GM12878 (cell line): Measurements from ENCODE around the gene LIMS2. TPM values are rescaled to one million over a fixed set of nuclear protein-coding genes. Genes with fewer than 3 reads are reported as not detected.

Experiments
- ATAC-seq: fragments of 200-7000 bp; cut with Tn5 transposase; 3 replicates; pipeline ENCODE4 v1.9.1; 2020; ENCODE audit warnings: mild to moderate bottlenecking, moderate library complexity
- BruUV-seq: library from RNA; stranded (reverse); fragments of 400-500 nt; replicated peaks from 2 replicates; lab custom pipeline; 2021; lab: Mats Ljungman, UMichigan
- CTCF ChIA-PET: fragments of 300-600 bp; sonication (Branson Sonifier 250); formaldehyde crosslinking; extraction: SDS; loops from one replicate; lab custom pipeline; 2021; ENCODE audit warnings: inconsistent platforms; lab: Yijun Ruan, JAX
- POLR2A ChIA-PET: fragments of 350-600 bp; formaldehyde crosslinking; extraction: SDS; loops from one replicate; lab custom pipeline; 2021; ENCODE audit warnings: inconsistent platforms; lab: Charles Lee
- RAD21 ChIA-PET: fragments of 300-600 bp; sonication (Branson Sonifier 250); formaldehyde crosslinking; loops from one replicate; lab custom pipeline; 2023; ENCODE audit warnings: antibody characterized with exemption; ENCODE audit not compliant: unreplicated experiment; lab: Charles Lee
- SMC1A ChIA-PET: fragments of 300-600 bp; sonication (Branson Sonifier 250); formaldehyde crosslinking; loops from one replicate; lab custom pipeline; 2023; ENCODE audit not compliant: unreplicated experiment, uncharacterized antibody; lab: Charles Lee
- DNase-seq: peaks from one replicate; pipeline ENCODE4 v3.0.0-alpha.2; 2011; ENCODE audit warnings: low read depth, low spot score
- FAIRE-seq: peaks from 3 replicates; lab custom pipeline; 2011; peaks lifted over from hg19 to GRCh38; lab: Jason Lieb, UNC
- H2AFZ ChIP-seq: 2 replicates; pipeline ENCODE4 v1.6.0; 2011; ENCODE audit warnings: low read depth, low read length, control low read depth; ENCODE audit not compliant: control insufficient read depth
- H3K27ac ChIP-seq: 2 replicates; pipeline ENCODE4 v1.5.1; 2011; ENCODE audit warnings: control low read depth; ENCODE audit not compliant: control insufficient read depth, insufficient read depth
- H3K27me3 ChIP-seq, 2 experiments: replicated peaks in 1 of 2; 2 replicates each; pipeline versions ENCODE4 v1.6.0 to v1.6.1; 2011; ENCODE audit warnings: low read length in 1 of 2; ENCODE audit not compliant: control insufficient read depth in 2 of 2, insufficient read depth in 2 of 2
- H3K36me3 ChIP-seq, 2 experiments: 2 replicates each; pipeline ENCODE4 v1.5.1; 2011; ENCODE audit warnings: low read length in 1 of 2; ENCODE audit not compliant: control insufficient read depth in 2 of 2, insufficient read depth in 2 of 2
- H3K4me1 ChIP-seq: 2 replicates; pipeline ENCODE4 v1.6.1; 2011; ENCODE audit warnings: mild to moderate bottlenecking, low read length, moderate library complexity, mixed read lengths; ENCODE audit not compliant: control insufficient read depth, insufficient read depth
- H3K4me2 ChIP-seq: 2 replicates; pipeline ENCODE4 v1.6.0; 2011; ENCODE audit warnings: control low read depth; ENCODE audit not compliant: control insufficient read depth, insufficient read depth
- H3K4me3 ChIP-seq: fragments of 200-600 bp; sonication (generic); 2 replicates; pipeline ENCODE4 v1.5.1; 2016
- H3K79me2 ChIP-seq: 2 replicates; pipeline ENCODE4 v1.6.0; 2011; ENCODE audit warnings: low read length; ENCODE audit not compliant: control insufficient read depth, insufficient read depth
- H3K9ac ChIP-seq: 2 replicates; pipeline ENCODE4 v1.8.0; 2011; ENCODE audit warnings: low read length, control low read depth, mixed read lengths; ENCODE audit not compliant: control insufficient read depth, insufficient read depth
- H3K9me3 ChIP-seq: replicated peaks from 3 replicates; pipeline ENCODE4 v1.5.1; 2011; ENCODE audit warnings: mild to moderate bottlenecking, low read length; ENCODE audit not compliant: control insufficient read depth, insufficient read depth
- H4K20me1 ChIP-seq: 2 replicates; pipeline ENCODE4 v1.6.0; 2011; ENCODE audit not compliant: control insufficient read depth, insufficient read depth
- CHD1 ChIP-seq: IDR thresholded peaks from 2 replicates; pipeline ENCODE4 v1.6.1; 2012; ENCODE audit warnings: low read depth, low read length, improper control_type of control experiment
- DPF2 ChIP-seq: fragments of 450-650 bp; IDR thresholded peaks from 2 replicates; pipeline ENCODE4 v1.6.1; 2017; ENCODE audit warnings: mild to moderate bottlenecking
- PAX5 ChIP-seq: IDR thresholded peaks from 2 replicates; pipeline ENCODE4 v1.6.1; 2011; ENCODE audit warnings: low read depth, low read length, borderline replicate concordance
- STAT1 ChIP-seq: fragments of 450-650 bp; conservative IDR thresholded peaks from 2 replicates; pipeline ENCODE4 v1.6.1; 2014; ENCODE audit warnings: antibody characterized with exemption, mild to moderate bottlenecking
- ZBTB33 ChIP-seq: fragments of 450-650 bp; IDR thresholded peaks from 2 replicates; pipeline ENCODE4 v1.6.1; 2017; ENCODE audit warnings: mild to moderate bottlenecking
- WGBS: methylation state at CpG from one replicate; pipeline ENCODE4 v1.1.6; 2016; ENCODE audit warnings: low lambda C conversion rate; ENCODE audit not compliant: insufficient replicate concordance, insufficient coverage; ENCODE audit errors: missing lambda C conversion rate; 5-methylcytosine and 5-hydroxymethylcytosine counted together
- in situ Hi-C: fragments of 300-500 bp; cut with MboI; formaldehyde crosslinking; loops from 9 replicates; pipeline ENCODE4 v1.14.3; 2018; ENCODE audit warnings: mixed read lengths
- intact Hi-C: fragments of 100-400 bp; cut with micrococcal nuclease; formaldehyde crosslinking; loops from one replicate; pipeline ENCODE4 v1.14.2; 2022; ENCODE audit not compliant: unreplicated experiment
- polyA plus RNA-seq, 11 experiments: library from polyadenylated mRNA; depleted of rRNA in 4 of 11; unstranded in 6 of 11; stranded (reverse) in 5 of 11; fragments of >200 nt; fragmentation: Nextera tagmentation in 4 of 11; fragmentation: Illumina TruSeq in 1 of 11; extraction: Ambion mirVana in 4 of 11; extraction: Trizol in 1 of 11; gene quantifications; 1 replicate in 1 of 11; 2 replicates in 10 of 11; pipeline versions ENCODE4 v1.2.1 to v1.2.3, GENCODE V29; 2011 to 2016; ENCODE audit warnings: inconsistent platforms in 2 of 11, missing spikeins in 2 of 11, low read depth in 1 of 11
- total RNA-seq, 4 experiments: library from RNA; depleted of rRNA in 3 of 4; stranded (reverse); fragments of >200 nt in 3 of 4; fragmentation: Illumina TruSeq in 1 of 4; extraction: Trizol in 1 of 4; gene quantifications; 2 replicates each; pipeline versions ENCODE4 v1.2.1 to v1.2.3, GENCODE V29; 2013 to 2021
- TF ChIP-seq, protein P1 (sequence below): fragments of 450-650 bp; IDR thresholded peaks from 2 replicates; pipeline ENCODE4 v1.6.1; 2017; ENCODE audit warnings: antibody characterized with exemption, mild to moderate bottlenecking, moderate library complexity

The LIMS2 gene
- total and polyA plus RNA-seq, 10 of the 15 experiments (the other 5 are each of a cell fraction or from before 2014, with no cell fraction given) = 0.06 to 0.81 (median 0.16) TPM; not detected in 2

- TF ChIP-seq, protein P1, sequence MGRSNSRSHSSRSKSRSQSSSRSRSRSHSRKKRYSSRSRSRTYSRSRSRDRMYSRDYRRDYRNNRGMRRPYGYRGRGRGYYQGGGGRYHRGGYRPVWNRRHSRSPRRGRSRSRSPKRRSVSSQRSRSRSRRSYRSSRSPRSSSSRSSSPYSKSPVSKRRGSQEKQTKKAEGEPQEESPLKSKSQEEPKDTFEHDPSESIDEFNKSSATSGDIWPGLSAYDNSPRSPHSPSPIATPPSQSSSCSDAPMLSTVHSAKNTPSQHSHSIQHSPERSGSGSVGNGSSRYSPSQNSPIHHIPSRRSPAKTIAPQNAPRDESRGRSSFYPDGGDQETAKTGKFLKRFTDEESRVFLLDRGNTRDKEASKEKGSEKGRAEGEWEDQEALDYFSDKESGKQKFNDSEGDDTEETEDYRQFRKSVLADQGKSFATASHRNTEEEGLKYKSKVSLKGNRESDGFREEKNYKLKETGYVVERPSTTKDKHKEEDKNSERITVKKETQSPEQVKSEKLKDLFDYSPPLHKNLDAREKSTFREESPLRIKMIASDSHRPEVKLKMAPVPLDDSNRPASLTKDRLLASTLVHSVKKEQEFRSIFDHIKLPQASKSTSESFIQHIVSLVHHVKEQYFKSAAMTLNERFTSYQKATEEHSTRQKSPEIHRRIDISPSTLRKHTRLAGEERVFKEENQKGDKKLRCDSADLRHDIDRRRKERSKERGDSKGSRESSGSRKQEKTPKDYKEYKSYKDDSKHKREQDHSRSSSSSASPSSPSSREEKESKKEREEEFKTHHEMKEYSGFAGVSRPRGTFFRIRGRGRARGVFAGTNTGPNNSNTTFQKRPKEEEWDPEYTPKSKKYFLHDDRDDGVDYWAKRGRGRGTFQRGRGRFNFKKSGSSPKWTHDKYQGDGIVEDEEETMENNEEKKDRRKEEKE = no peak
- TF ChIP-seq CHD1 = no peak
- no peak for TF ChIP-seq PAX5
- TF ChIP-seq DPF2 = no peak
- no peak for TF ChIP-seq STAT1
Observed at GRCh38 chr2:127593228-127594115, 81.9 kb downstream of the LIMS2 start (continued).

DNA sequence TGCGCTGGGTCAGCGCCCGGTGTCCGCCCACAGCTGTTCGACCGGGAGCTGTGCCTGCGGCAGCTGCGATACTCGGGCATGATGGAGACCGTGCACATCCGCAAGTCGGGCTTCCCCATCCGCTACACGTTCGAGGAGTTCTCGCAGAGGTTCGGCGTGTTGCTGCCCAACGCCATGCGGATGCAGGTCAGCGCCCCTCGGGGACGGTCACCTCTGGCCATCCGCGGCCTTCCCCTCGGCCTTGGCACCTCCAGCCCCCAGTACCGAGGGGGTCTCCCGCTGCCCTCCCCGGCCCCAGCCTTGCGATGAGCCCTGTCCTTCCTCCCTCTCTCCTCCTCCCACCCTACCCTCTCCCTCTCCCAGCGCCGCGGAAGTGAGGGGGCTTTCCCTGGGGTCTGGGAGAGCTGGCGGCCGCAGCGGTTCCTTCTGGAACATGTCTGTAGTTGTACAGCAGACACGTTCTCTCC, 82.5 kb downstream of the LIMS2 start:
- in situ Hi-C loops (no loop called here), intact Hi-C loops (no loop called here)
- H3K4me2 ChIP-seq = no peak overlapping the region
- BruUV-seq = no TSS peak
- H2AFZ ChIP-seq = no peak overlapping the region
- RAD21 ChIA-PET = interaction anchor here (1.2 kb wide), 1 partner anchor 57 kb away, joined by 3 read pairs; no protein-coding TSS in a partner anchor
- WGBS = 79% methylated on average over 17 of the region's 37 CpGs
- CTCF ChIA-PET = interaction anchor here (0.6 to 4.5 kb wide), 2 partner anchors 58 to 460 kb away, joined by 3 to 90 read pairs; no protein-coding TSS in a partner anchor
- no peaks in the 10 kb centered on the region for H3K27me3 ChIP-seq
- no peaks in the 10 kb centered on the region for H3K9me3 ChIP-seq
- no peaks in the 10 kb centered on the region for H4K20me1 ChIP-seq
- H3K4me3 ChIP-seq = no peak overlapping the region
- FAIRE-seq (no peak), ATAC-seq (no peak), DNase-seq (no peak)
- H3K27ac ChIP-seq = no peak overlapping the region
- SMC1A ChIA-PET = no interaction called here
- no peak for TF ChIP-seq ZBTB33
- no peak overlapping the region for H3K9ac ChIP-seq
- POLR2A ChIA-PET = no interaction called here
- no peaks in the 10 kb centered on the region for H3K4me1 ChIP-seq
- H3K79me2 ChIP-seq = no peaks in the 10 kb centered on the region
- H3K36me3 ChIP-seq = no peaks in the 10 kb centered on the region
